HCT116 (cell line): Measurements from ENCODE around the gene PAQR8. TPM values are rescaled to one million over a fixed set of nuclear protein-coding genes. Genes with fewer than 3 reads are reported as not detected.

Source experiments
- ATAC-seq: fragments of 200-7000 bp; cut with Tn5 transposase; 2 replicates; pipeline ENCODE4 v1.9.1; 2020; ENCODE audit warnings: mild to moderate bottlenecking, moderate library complexity
- BruUV-seq: library from RNA; stranded (reverse); fragments of 400-500 nt; replicated peaks from 2 replicates; lab custom pipeline; 2021; lab: Mats Ljungman, UMichigan
- CTCF ChIA-PET: fragments of 300-600 bp; sonication (Branson Sonifier 250); formaldehyde crosslinking; loops from one replicate; lab custom pipeline; 2021; ENCODE audit warnings: antibody characterized with exemption; lab: Charles Lee
- POLR2A ChIA-PET: fragments of 300-600, 350-600 bp; sonication (Branson Sonifier 250); formaldehyde crosslinking; loops from one replicate; lab custom pipeline; 2021; ENCODE audit warnings: antibody characterized with exemption; lab: Charles Lee
- RAD21 ChIA-PET, 2 experiments: fragments of 300-600 bp; sonication (Branson Sonifier 250); formaldehyde crosslinking; loops; one replicate each; lab custom pipeline; 2023; ENCODE audit warnings: low total read pairs in 2 of 2; ENCODE audit not compliant: uncharacterized antibody in 2 of 2, unreplicated experiment in 2 of 2, low non-redundant PET in 1 of 2; lab: Charles Lee
- DNase-seq: peaks from one replicate; pipeline ENCODE4 v3.0.0-alpha.2; 2010; ENCODE audit warnings: low read depth, low spot score
- H2AFZ ChIP-seq: fragments of 200-600 bp; shearing (Covaris generic), sonication (generic); 2 replicates; pipeline ENCODE4 v1.6.1; 2017; ENCODE audit warnings: low read depth, mixed run types, mixed read lengths, antibody characterized with exemption, low read length; ENCODE audit not compliant: poor library complexity, severe bottlenecking
- H3K27ac ChIP-seq: 2 replicates; pipeline ENCODE4 v1.5.1; 2012; ENCODE audit warnings: low read depth, low read length
- H3K27me3 ChIP-seq: fragments of 200-600 bp; sonication (generic); 2 replicates; pipeline ENCODE4 v1.6.1; 2016; ENCODE audit warnings: mixed run types, low read length, mixed read lengths; ENCODE audit not compliant: insufficient read depth
- H3K36me3 ChIP-seq, 2 experiments: fragments of 200-500 bp in 1 of 2; fragments of 200-600 bp in 1 of 2; sonication (Bioruptor generic) in 1 of 2; sonication (generic) in 1 of 2; 2 replicates each; pipeline versions ENCODE4 v1.5.1 to v1.6.1; 2014 to 2016; ENCODE audit warnings: low read length in 2 of 2, inconsistent platforms in 1 of 2, mixed read lengths in 1 of 2, mixed run types in 1 of 2; ENCODE audit not compliant: insufficient read depth in 2 of 2, control insufficient read depth in 1 of 2
- H3K4me1 ChIP-seq, 2 experiments: fragments of 200-600 bp in 1 of 2; sonication (generic) in 1 of 2; 2 replicates each; pipeline versions ENCODE4 v1.5.1 to v1.6.1; 2012 to 2017; ENCODE audit warnings: low read length in 2 of 2, inconsistent platforms in 1 of 2, mild to moderate bottlenecking in 1 of 2, mixed read lengths in 1 of 2, mixed run types in 1 of 2, moderate library complexity in 1 of 2; ENCODE audit not compliant: insufficient read depth in 2 of 2, control insufficient read depth in 1 of 2
- H3K4me2 ChIP-seq: fragments of 200-600 bp; sonication (generic); 2 replicates; pipeline ENCODE4 v1.6.1; 2017; ENCODE audit warnings: mixed run types, low read length, mixed read lengths
- H3K4me3 ChIP-seq, 2 experiments: fragments of 200-600 bp in 1 of 2; sonication (generic) in 1 of 2; replicated peaks in 1 of 2; 2 replicates each; pipeline ENCODE4 v1.5.1; 2011 to 2016; ENCODE audit warnings: low read length in 2 of 2, control low read depth in 1 of 2, low read depth in 1 of 2, mild to moderate bottlenecking in 1 of 2, mixed read lengths in 1 of 2, mixed run types in 1 of 2
- H3K79me2 ChIP-seq: fragments of 200-600 bp; sonication (generic); 2 replicates; pipeline ENCODE4 v1.6.1; 2017; ENCODE audit warnings: mild to moderate bottlenecking, mixed run types, low read length, moderate library complexity, mixed read lengths; ENCODE audit not compliant: insufficient read depth
- H3K9ac ChIP-seq: fragments of 200-600 bp; sonication (generic); 2 replicates; pipeline ENCODE4 v1.6.1; 2016; ENCODE audit warnings: low read length, mixed read lengths
- H3K9me2 ChIP-seq: fragments of 200-600 bp; sonication (generic), shearing (Covaris generic); 2 replicates; pipeline ENCODE4 v1.6.1; 2017; ENCODE audit warnings: mixed run types, mild to moderate bottlenecking, moderate library complexity; ENCODE audit not compliant: insufficient read depth
- H3K9me3 ChIP-seq, 2 experiments: fragments of 200-500 bp in 1 of 2; fragments of 200-600 bp in 1 of 2; sonication (Bioruptor generic) in 1 of 2; sonication (generic) in 1 of 2; 2 replicates each; pipeline ENCODE4 v1.6.1; 2014 to 2017; ENCODE audit warnings: low read length in 2 of 2, mixed read lengths in 2 of 2, inconsistent platforms in 1 of 2, low read depth in 1 of 2, mild to moderate bottlenecking in 1 of 2, mixed run types in 1 of 2, moderate library complexity in 1 of 2; ENCODE audit not compliant: control insufficient read depth in 1 of 2, insufficient read depth in 1 of 2
- H4K20me1 ChIP-seq: fragments of 200-600 bp; sonication (generic), shearing (Covaris generic); 2 replicates; pipeline ENCODE4 v1.6.1; 2017; ENCODE audit warnings: mixed run types, mild to moderate bottlenecking, moderate library complexity; ENCODE audit not compliant: insufficient read depth
- CEBPB ChIP-seq: IDR thresholded peaks from 2 replicates; pipeline ENCODE4 v1.6.1; 2012; ENCODE audit warnings: low read depth
- EGR1 ChIP-seq: IDR thresholded peaks from 2 replicates; pipeline ENCODE4 v1.6.1; 2012; ENCODE audit warnings: low read depth
- EZH2 ChIP-seq: fragments of 200-600 bp; sonication (generic); IDR thresholded peaks from 2 replicates; pipeline ENCODE4 v1.6.1; 2017; ENCODE audit warnings: antibody characterized with exemption, mixed run types
- POLR2AphosphoS5 ChIP-seq: IDR thresholded peaks from 2 replicates; pipeline ENCODE4 v1.6.1; 2011; ENCODE audit warnings: mild to moderate bottlenecking, low read depth, low read length, moderate library complexity
- RAD21 ChIP-seq: IDR thresholded peaks from 2 replicates; pipeline ENCODE4 v1.6.1; 2012; ENCODE audit warnings: low read depth, mild to moderate bottlenecking
- SIN3A ChIP-seq: IDR thresholded peaks from 2 replicates; pipeline ENCODE4 v1.6.1; 2012; ENCODE audit warnings: low read depth
- TCF7L2 ChIP-seq: IDR thresholded peaks from 2 replicates; pipeline ENCODE4 v1.7.0; 2011; ENCODE audit warnings: borderline replicate concordance, inconsistent platforms; ENCODE audit not compliant: insufficient read depth, insufficient read length; ENCODE audit errors: extremely low read depth
- intact Hi-C: fragments of 100-400 bp; cut with micrococcal nuclease; formaldehyde crosslinking; loops from 2 replicates; pipeline ENCODE4 v1.10.0; 2022
- total RNA-seq: library from RNA; stranded (reverse); gene quantifications from one replicate; pipeline ENCODE4 v1.2.1, GENCODE V29; 2021; ENCODE audit not compliant: unreplicated experiment

PAQR8 gene
- total RNA-seq, 1 experiment from 2014 or later = 5.9 TPM

GRCh38 chr6:52369234-52369633, 7.3 kb downstream of the PAQR8 start:
- Histone ChIP-seq H3K9me3 (no peaks in the 10 kb centered on the region), H3K27me3 (no peaks in the 10 kb centered on the region), H3K9me2 (no peaks in the 10 kb centered on the region), H3K9ac (no peak overlapping the region), H3K36me3 (no peaks in the 10 kb centered on the region), H2AFZ (no peak overlapping the region), H3K4me3 (no peak overlapping the region), H3K4me1 (no peaks in the 10 kb centered on the region), H4K20me1 (no peaks in the 10 kb centered on the region), H3K4me2 (no peak overlapping the region), H3K27ac (no peak overlapping the region), H3K79me2 (no peaks in the 10 kb centered on the region)
- ChIA-PET RAD21 (no interaction called here), CTCF (no interaction called here), POLR2A (no interaction called here)
- TF ChIP-seq POLR2AphosphoS5 (no peak), EZH2 (no peak), TCF7L2 (no peak), RAD21 (no peak), SIN3A (no peak)
- DNase-seq = no peak
- no TSS peak for BruUV-seq
- no peak for ATAC-seq
- intact Hi-C loops = no loop called here

- POLR2A ChIA-PET = interaction anchor here (1.5 kb wide), 1 partner anchor 10 kb away, joined by 5 read pairs; the partner anchor contains the start of gene PAQR8
- H3K4me1 ChIP-seq = no peaks in the 10 kb centered on the region
- no peaks in the 10 kb centered on the region for H3K9me3 ChIP-seq
- intact Hi-C loops = no loop called here
- no peak for ATAC-seq
- H3K27me3 ChIP-seq = no peaks in the 10 kb centered on the region
- no peak overlapping the region for H3K9ac ChIP-seq
- H3K27ac ChIP-seq = no peak overlapping the region
- no TSS peak for BruUV-seq
- no peak for TF ChIP-seq EZH2
- TF ChIP-seq EGR1 = no peak
- TF ChIP-seq CEBPB = peak; percentile 35; the same call in 1 of the 2 replicates
- no peak overlapping the region for H3K4me3 ChIP-seq
- no peaks in the 10 kb centered on the region for H4K20me1 ChIP-seq
- H3K9me2 ChIP-seq = no peaks in the 10 kb centered on the region
- H3K79me2 ChIP-seq = no peaks in the 10 kb centered on the region
- RAD21 ChIA-PET = no interaction called here
- no peak overlapping the region for H3K4me2 ChIP-seq
- no peaks in the 10 kb centered on the region for H3K36me3 ChIP-seq
- CTCF ChIA-PET = no interaction called here
- no peak for DNase-seq
- H2AFZ ChIP-seq = no peak overlapping the region
Measured at GRCh38 chr6:52371656-52372191, 9.8 kb downstream of the PAQR8 start.
